B cell (primary cell): ENCODE measurements around the gene HPS5.

Experiments
- CTCF ChIP-seq: fragments of 200-600 bp; IDR thresholded peaks from one replicate; pipeline ENCODE4 v1.8.0; 2022; ENCODE audit warnings: antibody characterized with exemption, mild to moderate bottlenecking
- EZH2 ChIP-seq: IDR thresholded peaks from 2 replicates; pipeline ENCODE4 v1.6.1; 2012; ENCODE audit warnings: borderline replicate concordance, low read depth, mild to moderate bottlenecking, moderate library complexity, low read length; ENCODE audit not compliant: insufficient read depth, poor library complexity, severe bottlenecking

- no peak for TF ChIP-seq CTCF
- no peak for TF ChIP-seq EZH2
These were observed 6.0 kb downstream of the HPS5 start for GRCh38 chr11:18315893-18316292.
